GM19239 (cell line): ENCODE measurements around the gene PDZRN3.
"Not testable (repeated sequence)": the region's sequence is repeated elsewhere in the genome, so short reads cannot be mapped to it uniquely, and the experiment has no call there.

Experiments used
- DNase-seq: peaks from one replicate; pipeline ENCODE4 v3.0.0; 2011; ENCODE audit warnings: low spot score; ENCODE audit not compliant: insufficient read length
- FAIRE-seq: peaks from 2 replicates; lab custom pipeline; 2011; peaks lifted over from hg19 to GRCh38; lab: Jason Lieb, UNC

The PDZRN3 gene

GRCh38 chr3:73597476-73597875, 27.3 kb downstream of the PDZRN3 start:
- no peak for FAIRE-seq

GRCh38 chr3:73592154-73593144, 32.3 kb downstream of the PDZRN3 start:
- FAIRE-seq, result no peak
- no peak for DNase-seq

More at GRCh38 chr3:73597476-73597875, 27.3 kb downstream of the PDZRN3 start:
- DNase-seq, result no peak

- DNase-seq (no peak), FAIRE-seq (no peak)
Observed at GRCh38 chr3:73591286-73591800, 33.4 kb downstream of the PDZRN3 start.

GRCh38 chr3:73586628-73587027, 38.1 kb downstream of the PDZRN3 start:
- FAIRE-seq (no peak), DNase-seq (no peak)

GRCh38 chr3:73586190-73586589, 38.6 kb downstream of the PDZRN3 start:
- FAIRE-seq, result no peak
- DNase-seq, result no peak

GRCh38 chr3:73584873-73585272, 39.9 kb downstream of the PDZRN3 start:
- no peak for FAIRE-seq
- DNase-seq, result no peak

- no peak for DNase-seq
Observed at GRCh38 chr3:73582535-73582934, 42.2 kb downstream of the PDZRN3 start.

GRCh38 chr3:73581134-73581846, 43.5 kb downstream of the PDZRN3 start:
- DNase-seq, result no peak
- no peak for FAIRE-seq

More at GRCh38 chr3:73582535-73582934, 42.2 kb downstream of the PDZRN3 start:
- no peak for FAIRE-seq

GRCh38 chr3:73580343-73580742, 44.4 kb downstream of the PDZRN3 start:
- DNase-seq (no peak), FAIRE-seq (no peak)

- DNase-seq (no peak), FAIRE-seq (no peak)
Observed at GRCh38 chr3:73577704-73578103, 47.0 kb downstream of the PDZRN3 start.

- FAIRE-seq (no peak), DNase-seq (no peak)
Observed at GRCh38 chr3:73576999-73577461, 47.7 kb downstream of the PDZRN3 start.

GRCh38 chr3:73575953-73576352, 48.8 kb downstream of the PDZRN3 start:
- DNase-seq (no peak), FAIRE-seq (no peak)

GRCh38 chr3:73575519-73575918, 49.2 kb downstream of the PDZRN3 start:
- DNase-seq (no peak), FAIRE-seq (no peak)

- FAIRE-seq (no peak), DNase-seq (no peak)
Observed at GRCh38 chr3:73573204-73573603, 51.5 kb downstream of the PDZRN3 start.

GRCh38 chr3:73572368-73572767, 52.4 kb downstream of the PDZRN3 start:
- FAIRE-seq, result no peak
- no peak for DNase-seq

- FAIRE-seq, result no peak
- no peak for DNase-seq
Observed at GRCh38 chr3:73571238-73571794, 53.4 kb downstream of the PDZRN3 start.

GRCh38 chr3:73569246-73569760, 55.4 kb downstream of the PDZRN3 start:
- DNase-seq, result no peak
- no peak for FAIRE-seq

GRCh38 chr3:73568371-73568862, 56.3 kb downstream of the PDZRN3 start:
- no peak for FAIRE-seq
- no peak for DNase-seq

GRCh38 chr3:73565374-73565773, 59.4 kb downstream of the PDZRN3 start:
- FAIRE-seq, DNase-seq: not testable (repeated sequence)
